Measurements from ENCODE around the gene CAMK2A. TPM values are rescaled to one million over a fixed set of nuclear protein-coding genes. Genes with fewer than 3 reads are reported as not detected.

Gene CAMK2A
- total RNA-seq, 1 donor from 2014 or later, result not detected

GRCh38 chr5:150257424-150257823, 32.1 kb downstream of the CAMK2A start:
- no peaks in the 10 kb centered on the region for H3K36me3 Mint-ChIP-seq (ENCODE audit: low read depth)
- no peak for TF ChIP-seq CTCF (IDR thresholded peaks at IDR 0.05)
- DNase-seq (ENCODE audit: low spot score), result peak; percentile 88
- H3K9me3 Mint-ChIP-seq (ENCODE audit: low read depth), result no peaks in the 10 kb centered on the region
- H3K27me3 Mint-ChIP-seq (ENCODE audit: low read depth), result no peaks in the 10 kb centered on the region
- no peak overlapping the region for H3K27ac Mint-ChIP-seq (ENCODE audit: unreplicated experiment)
- H3K4me3 Mint-ChIP-seq (ENCODE audit: unreplicated experiment), result no peak overlapping the region
- H3K4me1 Mint-ChIP-seq (ENCODE audit: low read depth), result no peaks in the 10 kb centered on the region

- no peaks in the 10 kb centered on the region for H3K36me3 Mint-ChIP-seq (ENCODE audit: low read depth)
- no peaks in the 10 kb centered on the region for H3K4me1 Mint-ChIP-seq (ENCODE audit: low read depth)
- no peak overlapping the region for H3K27ac Mint-ChIP-seq (ENCODE audit: unreplicated experiment)
- peak; percentile 27 for TF ChIP-seq CTCF (IDR thresholded peaks at IDR 0.05)
- peak; percentile 42 for DNase-seq (ENCODE audit: low spot score)
- H3K9me3 Mint-ChIP-seq (ENCODE audit: low read depth), result no peaks in the 10 kb centered on the region
- H3K4me3 Mint-ChIP-seq (ENCODE audit: unreplicated experiment), result no peak overlapping the region
- H3K27me3 Mint-ChIP-seq (ENCODE audit: low read depth), result no peaks in the 10 kb centered on the region
Observed at GRCh38 chr5:150256410-150257064, 33.0 kb downstream of the CAMK2A start.

GRCh38 chr5:150255659-150256409, 33.7 kb downstream of the CAMK2A start:
- Mint-ChIP-seq H3K4me3 (ENCODE audit: unreplicated experiment) (no peak overlapping the region), H3K36me3 (ENCODE audit: low read depth) (no peaks in the 10 kb centered on the region), H3K27me3 (ENCODE audit: low read depth) (no peaks in the 10 kb centered on the region), H3K27ac (ENCODE audit: unreplicated experiment) (no peak overlapping the region), H3K9me3 (ENCODE audit: low read depth) (no peaks in the 10 kb centered on the region), H3K4me1 (ENCODE audit: low read depth) (no peaks in the 10 kb centered on the region)
- TF ChIP-seq CTCF (IDR thresholded peaks at IDR 0.05), result no peak
- DNase-seq (ENCODE audit: low spot score), result peak; percentile 20

GRCh38 chr5:150254774-150255173, 34.8 kb downstream of the CAMK2A start:
- TF ChIP-seq CTCF (IDR thresholded peaks at IDR 0.05), result no peak
- Mint-ChIP-seq H3K36me3 (ENCODE audit: low read depth) (no peaks in the 10 kb centered on the region), H3K9me3 (ENCODE audit: low read depth) (no peaks in the 10 kb centered on the region), H3K27ac (ENCODE audit: unreplicated experiment) (no peak overlapping the region), H3K27me3 (ENCODE audit: low read depth) (no peaks in the 10 kb centered on the region), H3K4me3 (ENCODE audit: unreplicated experiment) (no peak overlapping the region), H3K4me1 (ENCODE audit: low read depth) (no peaks in the 10 kb centered on the region)
- DNase-seq (ENCODE audit: low spot score), result peak; percentile 5

- Mint-ChIP-seq H3K27me3 (ENCODE audit: low read depth) (no peaks in the 10 kb centered on the region), H3K9me3 (ENCODE audit: low read depth) (no peaks in the 10 kb centered on the region), H3K36me3 (ENCODE audit: low read depth) (no peaks in the 10 kb centered on the region), H3K4me1 (ENCODE audit: low read depth) (no peaks in the 10 kb centered on the region), H3K27ac (ENCODE audit: unreplicated experiment) (no peak overlapping the region), H3K4me3 (ENCODE audit: unreplicated experiment) (no peak overlapping the region)
- no peak for TF ChIP-seq CTCF (IDR thresholded peaks at IDR 0.05)
- peak; percentile 41 for DNase-seq (ENCODE audit: low spot score)
Observed at GRCh38 chr5:150254363-150254762, 35.2 kb downstream of the CAMK2A start.

All from chondrocyte (in vitro differentiated cells).